GM21529 (cell line): ENCODE data around the gene MALSU1.

Experiments used
- ATAC-seq: cut with Tn5 transposase; IDR thresholded peaks from one replicate; pipeline ENCODE4 v1.9.1; 2021; ENCODE audit not compliant: unreplicated experiment

MALSU1 gene

GRCh38 chr7:23358152-23358674 lies 59.1 kb downstream of the MALSU1 start:
- ATAC-seq, result no peak
